RWPE2 (cell line): Measurements from ENCODE around the gene KRT80.

ENCODE experiments used
- ATAC-seq: fragments of 200-7000 bp; cut with Tn5 transposase; 3 replicates; pipeline ENCODE4 v1.9.1; 2021; ENCODE audit warnings: low read depth
- DNase-seq: peaks from one replicate; pipeline ENCODE4 v3.0.0-alpha.2; 2020; ENCODE audit warnings: low spot score
- H3K27ac ChIP-seq: fragments of 450-650 bp; 2 replicates; pipeline ENCODE4 v1.5.1; 2017; ENCODE audit warnings: mild to moderate bottlenecking; ENCODE audit not compliant: poor library complexity, severe bottlenecking
- H3K27me3 ChIP-seq: fragments of 250-450 bp; sonication (Bioruptor Pico); 2 replicates; pipeline ENCODE4 v1.5.1; 2021; ENCODE audit warnings: mild to moderate bottlenecking, moderate library complexity; ENCODE audit not compliant: insufficient read depth, poor library complexity, severe bottlenecking
- H3K36me3 ChIP-seq: fragments of 250-450 bp; sonication (Bioruptor Pico); 2 replicates; pipeline ENCODE4 v1.5.1; 2020; ENCODE audit warnings: low read depth, mild to moderate bottlenecking, moderate library complexity
- H3K4me1 ChIP-seq: fragments of 250-450 bp; sonication (Bioruptor Pico); 2 replicates; pipeline ENCODE4 v1.5.1; 2021; ENCODE audit warnings: mild to moderate bottlenecking, moderate library complexity; ENCODE audit not compliant: insufficient read depth, poor library complexity, severe bottlenecking
- H3K4me3 ChIP-seq: fragments of 250-450 bp; sonication (Bioruptor Pico); 2 replicates; pipeline ENCODE4 v1.5.1; 2021; ENCODE audit warnings: mild to moderate bottlenecking, moderate library complexity; ENCODE audit not compliant: severe bottlenecking
- H3K9me3 ChIP-seq: fragments of 250-450 bp; sonication (Bioruptor Pico); 2 replicates; pipeline ENCODE4 v1.5.1; 2021; ENCODE audit warnings: mild to moderate bottlenecking, moderate library complexity; ENCODE audit not compliant: severe bottlenecking
- TF ChIP-seq, protein P1 (sequence below): fragments of 450-650 bp; IDR thresholded peaks from one replicate; pipeline ENCODE4 v1.5.1; 2017; ENCODE audit warnings: mild to moderate bottlenecking, moderate library complexity; ENCODE audit not compliant: poor library complexity, severe bottlenecking

Gene KRT80

GRCh38 chr12:52238207-52238840 is 46.5 kb upstream of the KRT80 start:
- DNase-seq (no peak), ATAC-seq (peak; percentile 0; the same call in 1 of the 3 replicates)
- TF ChIP-seq, protein P1, sequence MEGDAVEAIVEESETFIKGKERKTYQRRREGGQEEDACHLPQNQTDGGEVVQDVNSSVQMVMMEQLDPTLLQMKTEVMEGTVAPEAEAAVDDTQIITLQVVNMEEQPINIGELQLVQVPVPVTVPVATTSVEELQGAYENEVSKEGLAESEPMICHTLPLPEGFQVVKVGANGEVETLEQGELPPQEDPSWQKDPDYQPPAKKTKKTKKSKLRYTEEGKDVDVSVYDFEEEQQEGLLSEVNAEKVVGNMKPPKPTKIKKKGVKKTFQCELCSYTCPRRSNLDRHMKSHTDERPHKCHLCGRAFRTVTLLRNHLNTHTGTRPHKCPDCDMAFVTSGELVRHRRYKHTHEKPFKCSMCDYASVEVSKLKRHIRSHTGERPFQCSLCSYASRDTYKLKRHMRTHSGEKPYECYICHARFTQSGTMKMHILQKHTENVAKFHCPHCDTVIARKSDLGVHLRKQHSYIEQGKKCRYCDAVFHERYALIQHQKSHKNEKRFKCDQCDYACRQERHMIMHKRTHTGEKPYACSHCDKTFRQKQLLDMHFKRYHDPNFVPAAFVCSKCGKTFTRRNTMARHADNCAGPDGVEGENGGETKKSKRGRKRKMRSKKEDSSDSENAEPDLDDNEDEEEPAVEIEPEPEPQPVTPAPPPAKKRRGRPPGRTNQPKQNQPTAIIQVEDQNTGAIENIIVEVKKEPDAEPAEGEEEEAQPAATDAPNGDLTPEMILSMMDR = no peak
- Histone ChIP-seq H3K9me3 (no peaks in the 10 kb centered on the region), H3K27ac (peak overlapping the region; percentile 99), H3K36me3 (peaks cover 98% of the 10 kb centered on the region), H3K4me3 (no peak overlapping the region), H3K4me1 (peaks cover 67% of the 10 kb centered on the region), H3K27me3 (no peaks in the 10 kb centered on the region)

DNA sequence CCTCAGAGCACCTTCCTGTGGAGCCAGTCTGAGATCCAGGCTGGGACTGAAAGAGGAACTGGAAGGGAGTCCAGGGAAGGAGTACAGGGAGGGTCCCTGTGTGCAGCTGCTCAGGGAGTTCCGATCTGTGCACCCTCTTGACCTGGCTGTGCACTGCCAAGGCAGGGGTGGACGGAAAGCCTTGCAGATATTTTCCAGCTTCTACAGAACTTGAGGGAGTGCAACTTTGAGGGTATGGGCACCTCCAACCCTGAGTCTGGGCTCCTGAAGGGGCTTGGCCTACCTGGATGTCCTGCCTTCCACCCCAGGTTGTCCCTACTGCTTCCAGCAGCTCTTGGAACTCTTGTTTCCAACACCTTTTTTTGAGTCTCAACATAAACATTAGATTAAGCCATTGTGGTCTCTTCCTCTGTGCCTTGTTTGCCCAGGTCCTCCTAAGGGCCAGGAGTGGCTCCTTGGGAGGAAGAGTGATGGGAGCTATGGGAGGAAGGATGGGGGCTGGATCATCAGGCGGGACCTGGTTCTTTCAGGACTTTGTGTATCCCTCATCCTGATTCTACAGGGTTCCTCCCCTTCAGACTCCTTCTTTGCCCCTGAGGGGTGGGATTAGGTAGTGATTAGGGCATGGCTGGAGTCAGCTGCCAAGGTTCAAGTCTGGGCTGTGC is 44.7 kb upstream of the KRT80 start:
- no peaks in the 10 kb centered on the region for H3K27me3 ChIP-seq
- H3K27ac ChIP-seq = peak overlapping the region; percentile 99
- H3K4me1 ChIP-seq = peaks cover 58% of the 10 kb centered on the region
- no peaks in the 10 kb centered on the region for H3K9me3 ChIP-seq
- ATAC-seq = no peak
- peak; percentile 26 for DNase-seq
- TF ChIP-seq, protein P1 = no peak
- H3K4me3 ChIP-seq = no peak overlapping the region
- peaks cover 82% of the 10 kb centered on the region for H3K36me3 ChIP-seq

DNA sequence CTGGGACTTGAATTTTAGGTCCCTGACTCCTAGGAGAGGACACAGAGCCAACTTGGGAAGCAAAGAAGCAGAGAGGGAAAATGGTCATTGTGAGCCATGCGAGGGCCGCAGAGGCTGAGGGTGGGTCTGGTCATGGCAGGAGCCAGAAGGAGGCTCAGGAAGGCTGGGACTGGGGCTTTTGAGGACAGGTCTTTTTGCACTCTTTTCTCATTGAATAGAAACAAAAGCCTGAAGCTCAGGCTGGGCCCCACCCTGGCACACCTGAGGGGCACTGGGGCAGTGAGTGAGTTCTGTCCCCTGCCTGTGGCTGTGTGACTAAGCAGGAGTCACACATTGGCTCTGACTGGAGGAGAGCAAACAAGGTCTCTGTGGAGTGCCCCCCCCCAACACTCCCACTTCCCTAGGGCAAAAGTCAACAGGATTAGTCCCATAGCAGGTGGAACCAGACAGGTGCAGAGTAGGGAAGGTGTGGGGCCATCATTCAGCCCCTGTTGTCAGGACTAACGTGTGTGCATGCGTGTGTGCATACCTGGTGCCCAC is 44.1 kb upstream of the KRT80 start:
- no peaks in the 10 kb centered on the region for H3K27me3 ChIP-seq
- H3K4me1 ChIP-seq = peaks cover 58% of the 10 kb centered on the region
- peak overlapping the region; percentile 99 for H3K27ac ChIP-seq
- TF ChIP-seq, protein P1 = no peak
- H3K4me3 ChIP-seq = peak overlapping the region; percentile 94
- peaks cover 76% of the 10 kb centered on the region for H3K36me3 ChIP-seq
- DNase-seq (peak; percentile 41), ATAC-seq (no peak)
- H3K9me3 ChIP-seq = no peaks in the 10 kb centered on the region

GRCh38 chr12:52235001-52235764 is 43.4 kb upstream of the KRT80 start:
- Histone ChIP-seq H3K9me3 (no peaks in the 10 kb centered on the region), H3K27ac (peak overlapping the region; percentile 99), H3K36me3 (peaks cover 71% of the 10 kb centered on the region), H3K27me3 (no peaks in the 10 kb centered on the region), H3K4me3 (peak overlapping the region; percentile 94), H3K4me1 (peaks cover 62% of the 10 kb centered on the region)
- DNase-seq (peak; percentile 42), ATAC-seq (no peak)
- TF ChIP-seq, protein P1 = no peak
